LNCaP clone FGC (cell line): ENCODE data around the gene HIPK2.

Source experiments
- DNase-seq: peaks from one replicate; pipeline ENCODE4 v3.0.0-alpha.2; 2011; ENCODE audit warnings: low read depth
- H3K4me3 ChIP-seq: 2 replicates; pipeline ENCODE4 v1.5.1; 2011; ENCODE audit warnings: mild to moderate bottlenecking, low read depth, low read length, control low read depth
- CTCF ChIP-seq: IDR thresholded peaks from 2 replicates; pipeline ENCODE4 v1.5.1; 2012; ENCODE audit warnings: mild to moderate bottlenecking; ENCODE audit not compliant: control insufficient read depth, insufficient read depth; ENCODE audit errors: extremely low read depth

Gene HIPK2

GRCh38 chr7:139591550-139592195, 186.1 kb downstream of the HIPK2 start:
- no peak overlapping the region for H3K4me3 ChIP-seq
- no peak for TF ChIP-seq CTCF
- no peak for DNase-seq

- H3K4me3 ChIP-seq, result no peak overlapping the region
- no peak for DNase-seq
- no peak for TF ChIP-seq CTCF
Observed at GRCh38 chr7:139589474-139589873, 188.3 kb downstream of the HIPK2 start.

- no peak for DNase-seq
- no peak for TF ChIP-seq CTCF
- H3K4me3 ChIP-seq, result no peak overlapping the region
Observed at GRCh38 chr7:139588632-139589031, 189.2 kb downstream of the HIPK2 start.

- DNase-seq, result no peak
- no peak overlapping the region for H3K4me3 ChIP-seq
- TF ChIP-seq CTCF, result no peak
Observed at GRCh38 chr7:139587535-139587934, 190.3 kb downstream of the HIPK2 start.

GRCh38 chr7:139586286-139586685, 191.5 kb downstream of the HIPK2 start:
- H3K4me3 ChIP-seq, result no peak overlapping the region
- TF ChIP-seq CTCF, result no peak
- DNase-seq, result no peak

GRCh38 chr7:139585042-139585441, 192.8 kb downstream of the HIPK2 start:
- no peak overlapping the region for H3K4me3 ChIP-seq
- no peak for DNase-seq
- TF ChIP-seq CTCF, result no peak
